Natural killer cell (primary cell): ENCODE results near the gene PDCD2L. TPM values are rescaled to one million over a fixed set of nuclear protein-coding genes. Genes with fewer than 3 reads are reported as not detected.
"Not testable (repeated sequence)": the region's sequence is repeated elsewhere in the genome, so short reads cannot be mapped to it uniquely, and the experiment has no call there.

Experiments
- ATAC-seq, 3 donors: fragments of 150-1000 bp in 2 of 3; fragments of 200-7000 bp in 1 of 3; cut with Tn5 transposase; 1 replicate in 1 of 3; 2 replicates in 2 of 3; pipeline ENCODE4 v1.10.0; 2021; ENCODE audit warnings: mild to moderate bottlenecking in 2 of 3, moderate library complexity in 2 of 3
- DNase-seq, 2 donors: peaks; one replicate each; pipeline versions ENCODE4 v3.0.0 to v3.0.0-alpha.2; 2013 to 2021; ENCODE audit warnings: mixed read lengths in 1 of 2
- H3K27ac ChIP-seq: one replicate; pipeline ENCODE4 v1.5.1; 2013; ENCODE audit warnings: mild to moderate bottlenecking, low read length
- H3K27me3 ChIP-seq: one replicate; pipeline ENCODE4 v1.6.1; 2013; ENCODE audit warnings: low read length; ENCODE audit not compliant: control insufficient read depth, insufficient read depth
- H3K36me3 ChIP-seq: one replicate; pipeline ENCODE4 v1.6.1; 2013; ENCODE audit warnings: low read length; ENCODE audit not compliant: control insufficient read depth, insufficient read depth
- H3K4me1 ChIP-seq: one replicate; pipeline ENCODE4 v1.6.1; 2013; ENCODE audit warnings: low read length; ENCODE audit not compliant: control insufficient read depth, insufficient read depth
- H3K4me3 ChIP-seq: one replicate; pipeline ENCODE4 v1.5.1; 2013; ENCODE audit warnings: low read length
- H3K9me3 ChIP-seq: one replicate; pipeline ENCODE4 v1.6.1; 2013; ENCODE audit warnings: low read length; ENCODE audit not compliant: control insufficient read depth, insufficient read depth
- H3K27ac Mint-ChIP-seq, 2 donors: one replicate each; pipeline ENCODE4 v1.8.0; 2022; ENCODE audit warnings: mild to moderate bottlenecking in 2 of 2, mixed read lengths in 2 of 2, moderate library complexity in 1 of 2
- H3K27me3 Mint-ChIP-seq, 2 donors: one replicate each; pipeline ENCODE4 v1.8.0; 2022; ENCODE audit warnings: low read depth in 2 of 2, mixed read lengths in 2 of 2
- H3K36me3 Mint-ChIP-seq: one replicate; pipeline ENCODE4 v1.8.0; 2022; ENCODE audit warnings: mixed read lengths
- H3K4me1 Mint-ChIP-seq, 2 donors: one replicate each; pipeline ENCODE4 v1.8.0; 2022; ENCODE audit warnings: mixed read lengths in 2 of 2
- H3K4me3 Mint-ChIP-seq: one replicate; pipeline ENCODE4 v1.8.0; 2022; ENCODE audit warnings: mild to moderate bottlenecking, moderate library complexity, mixed read lengths
- H3K9me3 Mint-ChIP-seq, 2 donors: one replicate each; pipeline ENCODE4 v1.8.0; 2022; ENCODE audit warnings: mixed read lengths in 2 of 2
- WGBS: methylation state at CpG from one replicate; pipeline ENCODE4 v1.1.7; 2013; ENCODE audit warnings: missing lambda C conversion rate; ENCODE audit not compliant: insufficient coverage; 5-methylcytosine and 5-hydroxymethylcytosine counted together
- intact Hi-C: fragments of 100-400 bp; cut with micrococcal nuclease; formaldehyde crosslinking; loops from one replicate; pipeline ENCODE4 v1.14.2; 2022
- total RNA-seq, 4 donors: library from RNA; stranded (reverse); fragments of 120-200 nt in 1 of 4; gene quantifications; one replicate each; pipeline versions ENCODE4 v1.2.3 to v1.2.4, GENCODE V29; 2013 to 2022
- TF ChIP-seq, protein P1 (sequence below): fragments of 200-600 bp; IDR thresholded peaks from one replicate; pipeline ENCODE4 v1.8.0; 2022; ENCODE audit warnings: antibody characterized with exemption

The PDCD2L gene
- total RNA-seq, 3 donors from 2014 or later (not counting 1 experiment from before 2014, with no cell fraction given), result 4.7 to 8.6 (median 5.6) TPM

- WGBS, result 82% methylated on average over 10 of the region's 10 CpGs
- Histone ChIP-seq H3K9me3 (no peaks in the 10 kb centered on the region), H3K27ac (peak overlapping the region; percentile 9), H3K4me3 (no peak overlapping the region), H3K36me3 (peaks cover 33% of the 10 kb centered on the region), H3K27me3 (no peaks in the 10 kb centered on the region), H3K4me1 (peaks cover 23% of the 10 kb centered on the region)
- TF ChIP-seq, protein P1, sequence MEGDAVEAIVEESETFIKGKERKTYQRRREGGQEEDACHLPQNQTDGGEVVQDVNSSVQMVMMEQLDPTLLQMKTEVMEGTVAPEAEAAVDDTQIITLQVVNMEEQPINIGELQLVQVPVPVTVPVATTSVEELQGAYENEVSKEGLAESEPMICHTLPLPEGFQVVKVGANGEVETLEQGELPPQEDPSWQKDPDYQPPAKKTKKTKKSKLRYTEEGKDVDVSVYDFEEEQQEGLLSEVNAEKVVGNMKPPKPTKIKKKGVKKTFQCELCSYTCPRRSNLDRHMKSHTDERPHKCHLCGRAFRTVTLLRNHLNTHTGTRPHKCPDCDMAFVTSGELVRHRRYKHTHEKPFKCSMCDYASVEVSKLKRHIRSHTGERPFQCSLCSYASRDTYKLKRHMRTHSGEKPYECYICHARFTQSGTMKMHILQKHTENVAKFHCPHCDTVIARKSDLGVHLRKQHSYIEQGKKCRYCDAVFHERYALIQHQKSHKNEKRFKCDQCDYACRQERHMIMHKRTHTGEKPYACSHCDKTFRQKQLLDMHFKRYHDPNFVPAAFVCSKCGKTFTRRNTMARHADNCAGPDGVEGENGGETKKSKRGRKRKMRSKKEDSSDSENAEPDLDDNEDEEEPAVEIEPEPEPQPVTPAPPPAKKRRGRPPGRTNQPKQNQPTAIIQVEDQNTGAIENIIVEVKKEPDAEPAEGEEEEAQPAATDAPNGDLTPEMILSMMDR, result no peak
- Mint-ChIP-seq H3K4me3 (peak overlapping the region; percentile 88), H3K9me3 (no peaks in the 10 kb centered on the region), H3K4me1 (peaks cover 26 to 39% of the 10 kb centered on the region in 2 donors), H3K36me3 (no peaks in the 10 kb centered on the region), H3K27ac (peak overlapping the region; percentile 11 to 77), H3K27me3 (no peaks in the 10 kb centered on the region)
- DNase-seq, result peak in 1 of 2 donors; percentile 22
- intact Hi-C loops, result no loop called here
- ATAC-seq, result peak in 1 of 3 donors; percentile 52
Observed at GRCh38 chr19:34366738-34367623, 37.2 kb upstream of the PDCD2L start.

GRCh38 chr19:34367624-34367957 lies 36.6 kb upstream of the PDCD2L start:
- H3K4me1 ChIP-seq, result peaks cover 23% of the 10 kb centered on the region
- intact Hi-C loops, result no loop called here
- H3K36me3 ChIP-seq, result peaks cover 36% of the 10 kb centered on the region
- no peak overlapping the region for H3K27ac ChIP-seq
- DNase-seq (no peak), ATAC-seq (no peak)
- H3K9me3 ChIP-seq, result no peaks in the 10 kb centered on the region
- TF ChIP-seq, protein P1, result no peak
- no peak overlapping the region for H3K27ac Mint-ChIP-seq
- WGBS, result 95% methylated on average over 8 of the region's 8 CpGs
- no peak overlapping the region for H3K4me3 ChIP-seq
- no peaks in the 10 kb centered on the region for H3K27me3 ChIP-seq
- H3K4me3 Mint-ChIP-seq, result no peak overlapping the region
- H3K27me3 Mint-ChIP-seq, result no peaks in the 10 kb centered on the region
- no peaks in the 10 kb centered on the region for H3K36me3 Mint-ChIP-seq
- peaks cover 26 to 39% of the 10 kb centered on the region in 2 donors for H3K4me1 Mint-ChIP-seq
- H3K9me3 Mint-ChIP-seq, result no peaks in the 10 kb centered on the region

DNA sequence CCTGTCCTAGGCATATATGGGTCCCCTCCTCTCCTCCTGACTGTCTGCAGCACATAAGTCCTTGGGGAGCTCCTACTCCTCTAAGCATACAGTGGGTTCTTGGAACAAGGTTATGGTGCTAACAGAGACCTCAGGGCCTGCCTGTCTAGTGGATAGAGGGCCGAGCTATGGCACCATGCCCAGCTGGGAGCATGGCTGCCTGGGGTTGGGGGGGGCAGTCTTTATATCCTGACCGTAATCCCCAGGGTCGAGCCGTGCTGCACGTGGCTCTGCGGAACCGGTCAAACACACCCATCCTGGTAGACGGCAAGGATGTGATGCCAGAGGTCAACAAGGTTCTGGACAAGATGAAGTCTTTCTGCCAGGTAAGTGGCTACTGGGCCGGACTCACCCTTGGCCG lies 35.9 kb upstream of the PDCD2L start:
- Histone ChIP-seq H3K9me3 (no peaks in the 10 kb centered on the region), H3K27me3 (no peaks in the 10 kb centered on the region), H3K27ac (no peak overlapping the region), H3K36me3 (peaks cover 36% of the 10 kb centered on the region), H3K4me1 (peaks cover 23% of the 10 kb centered on the region), H3K4me3 (no peak overlapping the region)
- TF ChIP-seq, protein P1, result no peak
- no peak for ATAC-seq
- 96% methylated on average over 10 of the region's 10 CpGs for WGBS
- intact Hi-C loops, result no loop called here
- no peak overlapping the region for H3K4me3 Mint-ChIP-seq
- peaks cover 26 to 39% of the 10 kb centered on the region in 2 donors for H3K4me1 Mint-ChIP-seq
- no peaks in the 10 kb centered on the region for H3K36me3 Mint-ChIP-seq
- DNase-seq, result no peak
- H3K27ac Mint-ChIP-seq, result peak overlapping the region in 1 of 2 donors; percentile 49
- no peaks in the 10 kb centered on the region for H3K9me3 Mint-ChIP-seq
- H3K27me3 Mint-ChIP-seq, result no peaks in the 10 kb centered on the region

DNA sequence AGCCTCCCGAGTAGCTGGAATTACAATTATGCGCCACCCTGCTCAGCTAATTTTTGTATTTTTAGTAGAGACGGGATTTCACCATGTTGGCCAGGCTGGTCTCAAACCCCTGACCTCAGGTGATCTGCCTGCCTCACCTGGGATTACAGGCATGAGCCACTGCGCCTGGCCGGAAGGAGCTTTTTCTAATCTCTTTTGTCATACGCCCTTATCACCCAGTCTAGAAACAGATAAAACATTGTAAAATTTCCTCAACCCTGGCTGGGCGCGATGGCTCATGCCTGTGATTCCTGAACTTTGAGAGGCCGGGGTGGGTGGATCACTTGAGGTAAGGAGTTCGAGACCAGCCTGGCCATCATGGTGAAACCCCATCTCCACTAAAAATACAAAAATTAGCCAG lies 35.0 kb upstream of the PDCD2L start:
- H3K4me3 Mint-ChIP-seq, H3K27ac Mint-ChIP-seq, H3K27me3 Mint-ChIP-seq, intact Hi-C loops, H3K27ac ChIP-seq, H3K27me3 ChIP-seq, DNase-seq, H3K36me3 Mint-ChIP-seq, H3K4me3 ChIP-seq, H3K9me3 Mint-ChIP-seq, H3K9me3 ChIP-seq, ATAC-seq: not testable (repeated sequence)
- Histone ChIP-seq H3K4me1 (peaks cover 23% of the 10 kb centered on the region), H3K36me3 (peaks cover 37% of the 10 kb centered on the region)
- 98% methylated on average over 10 of the region's 10 CpGs for WGBS
- H3K4me1 Mint-ChIP-seq, result peaks cover 26 to 40% of the 10 kb centered on the region in 2 donors
